ENCODE results near the gene CLDN22.

- TF ChIP-seq CTCF (IDR thresholded peaks at IDR 0.05; ENCODE audit: low read length), result no peak
- no peak for TF ChIP-seq EZH2phosphoT487 (IDR thresholded peaks at IDR 0.05; ENCODE audit: low read length)
These were observed 34.1 kb upstream of the CLDN22 start for GRCh38 chr4:183354219-183354618.
